GM21825 (cell line): ENCODE results near the gene OLFM3.

Experiments
- ATAC-seq: cut with Tn5 transposase; IDR thresholded peaks from one replicate; pipeline ENCODE4 v1.9.1; 2021; ENCODE audit warnings: mild to moderate bottlenecking, moderate library complexity; ENCODE audit not compliant: unreplicated experiment

OLFM3 gene

DNA sequence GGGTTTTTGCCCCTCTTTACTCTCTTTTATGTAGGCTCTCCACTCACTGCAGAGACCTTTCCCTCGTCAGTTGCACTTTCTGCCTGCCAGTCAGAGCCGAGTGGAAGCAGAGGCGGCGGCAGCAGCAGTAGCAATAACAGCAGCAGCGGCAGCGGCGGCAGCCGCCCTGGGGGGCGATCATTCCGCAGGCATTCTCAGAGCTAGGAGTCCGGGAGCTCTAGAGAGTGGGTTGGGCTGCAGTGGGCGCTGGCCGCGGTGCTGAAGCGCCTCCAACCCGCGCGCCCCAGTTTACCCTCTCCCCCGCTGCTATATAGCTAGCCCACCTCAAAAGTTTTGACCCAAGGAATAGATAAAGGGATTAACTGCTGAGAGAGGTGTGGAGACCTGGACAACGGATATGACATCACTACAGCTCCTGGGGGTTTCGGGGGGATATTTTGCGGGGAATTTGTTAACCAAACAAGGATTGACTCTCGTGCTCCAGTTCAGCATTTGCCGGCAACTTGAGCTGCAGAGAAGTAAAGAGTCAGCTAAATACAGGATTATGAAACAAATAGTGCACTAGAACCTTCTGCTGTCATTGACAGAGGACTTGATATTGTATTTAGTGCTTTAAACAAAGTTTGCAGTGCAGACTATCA, at the start of gene OLFM3:
Gene OLFM3 (minus strand): TSS at position 102 of the 641 bp plus-strand sequence.
- ATAC-seq = no peak

GRCh38 chr1:102045752-102046151, 49.0 kb upstream of the OLFM3 start:
- no peak for ATAC-seq

- no peak for ATAC-seq
These were observed 35.8 kb upstream of the OLFM3 start for GRCh38 chr1:102032534-102032933.

GRCh38 chr1:102019530-102019929, 22.8 kb upstream of the OLFM3 start:
- no peak for ATAC-seq

DNA sequence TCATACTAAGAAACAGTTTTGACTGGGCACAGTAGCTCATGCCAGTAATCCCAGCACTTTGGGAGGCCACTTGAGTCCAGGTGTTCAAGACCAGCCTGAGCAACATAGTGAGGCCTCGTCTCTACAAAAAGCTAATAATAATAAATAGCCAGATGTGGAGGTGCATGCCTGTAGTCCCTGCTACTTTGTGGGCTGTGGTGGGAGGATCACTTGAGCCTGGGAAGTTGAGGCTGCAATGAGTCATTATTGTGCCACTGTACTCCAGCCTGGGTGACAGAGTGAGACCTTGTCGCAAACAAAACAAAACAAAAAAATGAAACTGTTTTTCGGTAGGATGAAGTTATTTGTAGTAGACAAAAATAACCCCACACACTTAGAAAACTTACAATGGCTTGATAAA, 19.0 kb upstream of the OLFM3 start:
- no peak for ATAC-seq

- ATAC-seq = no peak
These were observed 5.3 kb upstream of the OLFM3 start for GRCh38 chr1:102002057-102002456.

GRCh38 chr1:101995984-101996745, 561 bp downstream of the OLFM3 start:
- ATAC-seq = no peak

GRCh38 chr1:101993710-101994109, 3.0 kb downstream of the OLFM3 start:
- ATAC-seq = no peak

DNA sequence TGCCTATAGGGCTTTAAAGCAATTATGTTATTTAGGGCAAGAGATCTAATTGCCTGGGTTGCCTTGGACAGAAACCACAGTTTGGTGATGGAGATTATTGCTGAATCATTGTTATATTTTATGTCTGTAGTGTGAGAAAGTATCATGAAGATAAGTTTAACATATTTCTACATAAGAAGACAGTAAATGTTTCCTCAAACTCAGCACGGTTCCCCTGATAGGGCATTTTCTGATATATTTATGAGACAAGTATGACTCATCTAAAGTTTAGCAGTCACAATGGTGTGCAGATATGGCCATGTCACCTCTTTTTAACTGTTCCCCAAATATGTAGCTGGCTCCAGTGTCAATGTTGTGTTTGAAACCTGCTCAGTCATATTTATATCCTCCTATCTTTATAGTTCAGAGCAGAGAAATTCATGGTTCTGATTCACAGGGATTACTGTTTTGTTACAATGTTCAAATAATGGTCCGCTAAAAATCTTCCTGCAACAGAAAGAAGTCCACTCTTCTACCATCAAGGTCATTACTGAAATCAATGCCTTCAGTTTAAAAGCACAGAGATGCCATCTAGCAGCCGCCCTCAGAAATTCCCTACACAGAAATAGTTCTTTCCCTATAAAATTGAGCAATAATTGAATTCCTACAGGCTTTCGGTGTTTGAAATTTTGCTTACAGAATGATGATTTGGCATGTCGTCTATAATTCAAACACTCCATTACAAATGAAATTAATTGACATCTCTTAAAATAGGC, 3.7 kb downstream of the OLFM3 start:
- ATAC-seq = no peak

GRCh38 chr1:101980974-101981373, 15.8 kb downstream of the OLFM3 start:
- no peak for ATAC-seq

DNA sequence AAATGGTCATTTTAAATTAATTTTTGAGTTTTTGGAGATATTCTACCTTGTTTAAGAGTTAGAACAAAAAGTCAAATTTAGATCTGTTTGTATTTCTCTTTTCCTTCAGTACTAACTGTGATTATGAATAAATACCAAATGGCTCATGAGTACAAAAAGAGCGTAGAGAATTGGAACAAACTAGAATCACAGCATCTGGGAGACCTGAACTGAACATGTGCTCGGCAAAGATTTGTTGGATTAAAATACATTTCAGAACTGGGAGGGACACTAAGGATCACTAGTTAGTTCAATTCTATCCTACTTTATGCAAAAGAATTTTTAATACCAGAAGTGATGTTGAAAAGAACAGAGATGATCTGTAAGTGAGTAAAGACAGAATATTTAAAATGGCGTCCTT, 19.5 kb downstream of the OLFM3 start:
- no peak for ATAC-seq

DNA sequence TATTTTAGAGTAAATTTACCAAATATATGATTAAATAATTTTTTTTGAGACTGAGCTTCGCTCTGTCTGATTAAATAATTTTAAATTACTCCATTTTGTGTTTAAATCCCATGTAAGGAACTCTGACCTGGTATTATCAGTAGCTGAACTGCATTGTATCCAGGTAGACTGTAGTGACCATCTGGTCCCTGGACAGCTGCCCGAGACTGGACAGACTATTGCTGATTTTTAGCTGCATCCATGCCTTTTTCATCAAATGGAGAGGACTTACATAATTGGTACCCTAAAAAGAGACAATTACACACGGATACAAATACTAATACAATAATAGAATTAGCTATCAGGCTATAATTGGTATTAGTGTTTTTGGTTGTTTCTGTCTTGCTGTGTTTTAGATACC, 20.6 kb downstream of the OLFM3 start:
- no peak for ATAC-seq

DNA sequence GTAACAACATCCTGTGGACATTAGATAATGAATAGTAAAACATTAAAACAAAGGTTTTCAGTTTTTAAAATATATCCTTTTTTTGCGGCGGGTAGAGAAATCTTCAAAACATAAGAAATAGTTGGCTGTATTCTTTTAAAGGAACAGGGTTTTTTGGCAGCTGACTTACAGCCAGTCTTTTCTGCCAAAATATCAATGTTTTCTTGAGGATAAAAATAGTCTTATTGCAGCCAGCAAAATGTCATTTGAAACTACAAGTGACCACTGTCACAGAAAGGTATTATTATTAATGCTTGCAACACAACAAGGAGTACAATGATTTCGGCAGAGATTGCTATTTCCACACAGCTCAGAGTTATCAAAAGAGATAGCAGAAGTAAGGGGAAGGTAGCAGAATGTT, 21.4 kb downstream of the OLFM3 start:
- ATAC-seq = no peak

- no peak for ATAC-seq
These were observed 22.0 kb downstream of the OLFM3 start for GRCh38 chr1:101974599-101975274.

DNA sequence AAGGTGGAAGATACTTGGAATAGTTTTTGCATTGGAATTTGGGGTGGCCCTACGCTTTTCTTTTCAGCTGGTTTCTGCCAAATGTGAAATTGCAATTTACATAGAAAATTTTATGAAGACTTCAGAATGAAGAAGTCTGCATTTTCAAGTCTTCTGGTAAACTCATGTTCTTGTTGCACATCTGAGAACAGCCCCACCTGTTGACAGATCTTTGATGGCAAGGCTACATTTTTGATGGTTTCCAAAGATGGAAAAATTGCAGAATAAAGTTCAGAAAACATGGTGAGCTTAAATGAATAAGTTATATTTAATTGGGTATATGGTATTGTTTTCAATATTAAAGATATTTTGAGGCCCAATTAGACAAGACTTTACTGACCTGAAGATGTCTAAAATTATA, 25.4 kb downstream of the OLFM3 start:
- no peak for ATAC-seq

DNA sequence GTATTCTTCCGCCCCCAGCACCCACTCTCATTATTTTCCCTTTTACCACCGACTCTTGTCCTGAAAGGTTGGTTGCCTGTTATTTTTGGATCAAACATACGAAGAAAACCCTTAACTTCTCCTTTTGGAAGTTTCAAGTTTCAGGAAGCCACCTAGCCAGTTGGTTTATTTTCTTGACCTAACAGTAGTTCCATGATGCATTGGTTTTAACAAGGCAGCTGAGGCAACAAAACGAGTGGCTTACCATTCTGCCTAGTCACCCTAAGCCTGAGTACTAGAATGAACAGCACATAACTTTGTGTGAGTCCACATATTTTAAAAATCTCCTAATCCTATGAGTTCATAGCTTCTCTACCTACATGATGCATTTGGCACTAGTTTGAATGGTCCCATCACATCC, 28.9 kb downstream of the OLFM3 start:
- no peak for ATAC-seq

DNA sequence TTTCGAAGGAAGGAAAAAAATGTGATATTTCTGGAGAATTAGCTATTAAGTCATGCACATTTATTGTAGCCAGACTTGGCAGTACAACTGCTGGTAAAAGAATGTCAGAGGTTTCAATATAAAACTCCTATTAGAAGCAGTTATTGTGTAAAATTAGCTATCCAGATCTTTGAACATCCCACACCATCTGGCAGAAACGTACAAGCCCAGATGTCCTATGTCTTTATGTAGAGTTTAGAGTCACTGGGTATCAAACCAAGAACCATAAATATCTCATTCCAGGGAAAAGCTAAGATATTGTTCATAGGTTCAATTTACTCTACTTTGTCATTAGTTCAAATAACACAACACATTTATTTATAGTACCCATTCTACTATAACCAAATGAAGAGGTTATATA, 31.4 kb downstream of the OLFM3 start:
- ATAC-seq = no peak

DNA sequence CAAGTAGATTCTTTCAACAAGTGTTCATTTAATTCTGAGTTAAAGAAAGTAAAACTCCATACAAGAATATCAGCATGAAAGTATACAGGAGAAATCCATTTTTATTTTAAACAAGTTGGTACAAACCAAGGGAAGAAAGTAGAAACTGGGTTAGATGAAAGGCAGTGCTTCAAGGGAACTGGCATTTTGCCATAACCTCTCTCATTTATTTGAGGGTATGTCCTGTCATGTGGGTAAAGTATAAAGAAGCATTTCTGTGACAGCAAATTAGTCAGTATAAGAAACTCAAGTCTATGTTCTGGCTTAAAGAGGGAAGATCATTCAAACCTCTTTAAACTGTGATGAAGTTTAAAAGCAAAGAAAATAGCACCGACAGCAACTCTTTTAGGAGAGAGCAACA, 32.0 kb downstream of the OLFM3 start:
- ATAC-seq = no peak

- no peak for ATAC-seq
These were observed 36.6 kb downstream of the OLFM3 start for GRCh38 chr1:101960142-101960541.

- ATAC-seq = no peak
These were observed 37.3 kb downstream of the OLFM3 start for GRCh38 chr1:101959456-101959855.

DNA sequence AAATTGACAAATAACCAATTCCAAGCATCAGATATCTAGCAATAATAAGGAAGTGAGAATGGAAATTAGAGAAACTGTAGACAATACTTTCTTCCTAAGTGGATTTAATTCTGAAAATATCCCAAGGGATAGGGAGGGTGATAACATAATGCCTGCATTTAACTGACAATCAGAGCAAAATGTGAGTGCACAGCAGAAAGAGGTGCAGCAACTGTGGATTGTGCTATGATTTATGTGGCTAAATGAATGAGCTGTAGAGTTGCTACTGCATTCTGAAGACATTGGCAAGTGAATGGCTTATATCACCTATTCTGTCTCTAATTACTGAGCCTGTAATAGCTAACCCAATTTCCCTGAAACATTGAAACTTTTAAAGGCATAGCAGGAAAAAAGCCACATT, 39.0 kb downstream of the OLFM3 start:
- ATAC-seq = no peak
